Small intestine (tissue), 7 donors: ENCODE results near the gene PIEZO1. TPM values are rescaled to one million over a fixed set of nuclear protein-coding genes. Genes with fewer than 3 reads are reported as not detected.
A peak's percentile ranks its signal among the peaks of the same experiment; 100 is the strongest.
"Not testable (repeated sequence)": the region's sequence is repeated elsewhere in the genome, so short reads cannot be mapped to it uniquely, and the experiment has no call there.

ENCODE experiments used
- DNase-seq, 2 donors: peaks; one replicate each; pipeline versions ENCODE4 v3.0.0 to v3.0.0-alpha.2; 2013
- FAIRE-seq: peaks from 2 replicates; lab custom pipeline; 2012; peaks lifted over from hg19 to GRCh38; lab: Jason Lieb, UNC
- H3K27ac ChIP-seq, 3 donors: one replicate each; pipeline ENCODE4 v1.5.1; 2013; ENCODE audit warnings: low read length in 2 of 3, mild to moderate bottlenecking in 2 of 3, control low read depth in 1 of 3, inconsistent platforms in 1 of 3, low read depth in 1 of 3, moderate library complexity in 1 of 3
- H3K27me3 ChIP-seq, 3 donors: one replicate each; pipeline ENCODE4 v1.6.1; 2013; ENCODE audit warnings: low read length in 3 of 3, inconsistent platforms in 1 of 3; ENCODE audit not compliant: control insufficient read depth in 3 of 3, insufficient read depth in 3 of 3
- H3K36me3 ChIP-seq, 3 donors: one replicate each; pipeline ENCODE4 v1.6.1; 2013; ENCODE audit warnings: low read length in 3 of 3, inconsistent platforms in 1 of 3, low read depth in 1 of 3, mild to moderate bottlenecking in 1 of 3, moderate library complexity in 1 of 3; ENCODE audit not compliant: control insufficient read depth in 3 of 3, insufficient read depth in 2 of 3
- H3K4me1 ChIP-seq, 3 donors: one replicate each; pipeline ENCODE4 v1.6.1; 2013; ENCODE audit warnings: low read length in 2 of 3, inconsistent platforms in 1 of 3, low read depth in 1 of 3, mild to moderate bottlenecking in 1 of 3, moderate library complexity in 1 of 3; ENCODE audit not compliant: control insufficient read depth in 3 of 3, insufficient read depth in 2 of 3
- H3K4me3 ChIP-seq, 3 donors: one replicate each; pipeline ENCODE4 v1.5.1; 2013; ENCODE audit warnings: low read length in 3 of 3, control low read depth in 1 of 3, inconsistent platforms in 1 of 3, low read depth in 1 of 3, mild to moderate bottlenecking in 1 of 3, moderate library complexity in 1 of 3
- H3K9me3 ChIP-seq, 2 donors: one replicate each; pipeline ENCODE4 v1.6.1; 2013; ENCODE audit warnings: low read depth in 1 of 2, low read length in 1 of 2; ENCODE audit not compliant: control insufficient read depth in 2 of 2, insufficient read depth in 1 of 2
- WGBS, 3 donors: extraction: QIAGEN DNeasy Blood & Tissue Kit; methylation state at CpG; one replicate each; pipeline ENCODE4 v1.1.7; 2013; 5-methylcytosine and 5-hydroxymethylcytosine counted together
- polyA plus RNA-seq, 4 donors: library from polyadenylated mRNA; stranded (reverse) in 3 of 4; unstranded in 1 of 4; fragments of 200-250 nt in 3 of 4; fragments of 120-200 nt in 1 of 4; gene quantifications; one replicate each; pipeline versions ENCODE4 v1.2.1 to v1.2.3, GENCODE V29; 2013
- donor health status: healthy with polysubstance abuse.
- donor health status: control.
- donor health status: control.
- donor health status: Bipolar disorder and iron deficiency.
- donor health status: healthy.

PIEZO1 gene
- polyA plus RNA-seq, 4 donors, result 22.8 to 95.0 (median 57.7) TPM

DNA sequence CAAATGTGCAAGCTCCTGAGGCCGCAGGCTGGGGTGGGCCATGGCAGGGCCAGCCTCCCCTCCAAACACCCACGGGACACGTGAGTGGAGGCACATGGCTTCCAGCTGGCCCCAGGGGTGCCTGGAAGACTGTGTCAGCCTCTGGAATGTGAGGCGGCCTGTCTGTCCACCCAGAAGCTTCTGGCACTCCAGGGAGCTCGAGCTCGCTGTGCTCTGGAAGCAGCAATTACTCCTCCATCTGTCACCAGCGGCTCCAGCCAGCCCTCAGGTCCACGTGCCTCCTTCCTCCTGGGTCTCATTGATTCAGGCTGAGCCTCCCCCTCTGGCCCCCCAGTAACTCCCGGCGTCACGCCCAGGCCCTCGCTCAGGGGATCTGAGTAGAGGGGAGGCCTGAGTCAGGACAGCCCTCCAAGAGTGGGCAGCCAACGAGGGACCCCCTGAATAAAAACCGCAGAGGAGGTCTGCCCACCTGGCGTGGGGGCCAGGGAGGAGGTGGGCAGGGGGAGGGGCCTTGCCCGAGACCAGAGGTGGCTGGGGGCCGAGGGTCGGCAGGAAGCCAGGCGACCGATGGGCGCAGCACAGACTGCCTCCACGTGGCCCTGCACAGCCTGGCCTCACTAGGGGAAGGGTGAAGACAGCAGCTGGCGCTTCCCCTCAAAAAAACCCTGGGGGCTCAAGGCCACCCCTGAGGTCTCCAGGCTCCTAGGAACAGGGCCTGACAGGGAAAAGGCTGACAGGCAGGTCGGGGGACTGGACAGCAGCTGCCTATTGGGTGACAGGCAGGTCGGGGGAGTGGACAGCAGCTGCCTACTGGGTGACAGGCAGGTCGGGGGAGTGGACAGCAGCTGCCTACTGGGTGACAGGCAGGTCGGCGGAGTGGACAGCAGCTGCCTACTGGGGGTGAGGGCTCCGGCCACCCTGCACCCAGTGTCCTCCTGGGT is 11.9 kb downstream of the PIEZO1 start:
- no peak for DNase-seq
- peak overlapping the region in 1 of 3 donors; percentile 48 for H3K27ac ChIP-seq

DNA sequence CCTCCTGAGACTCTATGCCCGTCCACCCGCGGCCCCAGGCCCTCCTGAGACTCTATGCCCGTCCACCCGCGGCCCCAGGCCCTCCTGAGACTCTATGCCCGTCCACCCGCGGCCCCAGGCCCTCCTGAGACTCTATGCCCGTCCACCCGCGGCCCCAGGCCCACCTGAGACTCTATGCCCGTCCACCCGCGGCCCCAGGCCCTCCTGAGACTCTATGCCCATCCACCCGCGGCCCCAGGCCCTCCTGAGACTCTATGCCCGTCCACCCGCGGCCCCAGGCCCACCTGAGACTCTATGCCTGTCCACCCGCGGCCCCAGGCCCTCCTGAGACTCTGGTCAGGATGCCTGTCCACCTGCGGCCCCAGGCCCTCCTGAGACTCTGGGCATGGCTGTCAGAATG is 13.2 kb downstream of the PIEZO1 start:
- DNase-seq, H3K4me3 ChIP-seq, FAIRE-seq, H3K27me3 ChIP-seq, H3K27ac ChIP-seq, H3K9me3 ChIP-seq: not testable (repeated sequence)
- peaks cover 0 to 32% (median 0%) of the 10 kb centered on the region in 3 donors for H3K36me3 ChIP-seq
- 93 to 99% (median 96%) methylated on average over 11 to 17 of the region's 23 CpGs for WGBS, 3 donors
- H3K4me1 ChIP-seq, result peaks cover 5 to 62% (median 12%) of the 10 kb centered on the region in 3 donors

More for the DNA sequence above, 11.9 kb downstream of the PIEZO1 start:
- Histone ChIP-seq H3K36me3 (peaks cover 0 to 41% (median 0%) of the 10 kb centered on the region in 3 donors), H3K4me1 (peaks cover 5 to 58% (median 12%) of the 10 kb centered on the region in 3 donors), H3K9me3 (no peaks in the 10 kb centered on the region), H3K27me3 (no peaks in the 10 kb centered on the region), H3K4me3 (no peak overlapping the region)
- no peak for FAIRE-seq
- 58 to 79% (median 73%) methylated on average over 23 to 29 of the region's 29 CpGs for WGBS, 3 donors

DNA sequence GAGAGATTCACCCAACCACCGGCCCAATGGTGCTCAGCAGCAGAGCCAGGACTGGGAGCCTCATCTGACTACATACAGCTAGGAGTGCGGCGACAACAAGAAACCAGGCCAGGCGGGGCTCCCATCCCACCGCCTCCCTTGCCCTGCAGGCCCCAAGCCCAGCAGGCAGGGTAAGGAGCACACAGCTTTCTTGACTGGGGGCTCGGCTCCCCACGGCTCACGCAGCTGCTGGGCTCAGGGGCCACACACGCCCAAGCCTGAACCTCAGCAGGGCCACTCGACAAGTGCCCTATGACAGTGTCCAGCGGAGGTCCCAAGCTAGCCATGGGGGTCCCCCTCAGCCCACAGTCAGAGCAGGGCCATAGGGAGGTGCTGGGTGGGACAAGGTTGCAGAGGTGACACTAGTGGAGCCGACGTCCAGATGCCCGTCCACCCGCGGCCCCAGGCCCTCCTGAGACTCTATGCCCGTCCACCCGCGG is 13.7 kb downstream of the PIEZO1 start:
- Histone ChIP-seq H3K9me3 (no peaks in the 10 kb centered on the region), H3K4me3 (peak overlapping the region in 1 of 3 donors; percentile 39), H3K36me3 (peaks cover 0 to 30% (median 0%) of the 10 kb centered on the region in 3 donors), H3K27me3 (no peaks in the 10 kb centered on the region), H3K27ac (peak overlapping the region in 2 of 3 donors; percentile 59 to 86), H3K4me1 (peaks cover 5 to 62% (median 12%) of the 10 kb centered on the region in 3 donors)
- WGBS, 3 donors, result 71 to 84% (median 76%) methylated on average over 11 to 19 of the region's 19 CpGs
- FAIRE-seq (no peak), DNase-seq (no peak)

DNA sequence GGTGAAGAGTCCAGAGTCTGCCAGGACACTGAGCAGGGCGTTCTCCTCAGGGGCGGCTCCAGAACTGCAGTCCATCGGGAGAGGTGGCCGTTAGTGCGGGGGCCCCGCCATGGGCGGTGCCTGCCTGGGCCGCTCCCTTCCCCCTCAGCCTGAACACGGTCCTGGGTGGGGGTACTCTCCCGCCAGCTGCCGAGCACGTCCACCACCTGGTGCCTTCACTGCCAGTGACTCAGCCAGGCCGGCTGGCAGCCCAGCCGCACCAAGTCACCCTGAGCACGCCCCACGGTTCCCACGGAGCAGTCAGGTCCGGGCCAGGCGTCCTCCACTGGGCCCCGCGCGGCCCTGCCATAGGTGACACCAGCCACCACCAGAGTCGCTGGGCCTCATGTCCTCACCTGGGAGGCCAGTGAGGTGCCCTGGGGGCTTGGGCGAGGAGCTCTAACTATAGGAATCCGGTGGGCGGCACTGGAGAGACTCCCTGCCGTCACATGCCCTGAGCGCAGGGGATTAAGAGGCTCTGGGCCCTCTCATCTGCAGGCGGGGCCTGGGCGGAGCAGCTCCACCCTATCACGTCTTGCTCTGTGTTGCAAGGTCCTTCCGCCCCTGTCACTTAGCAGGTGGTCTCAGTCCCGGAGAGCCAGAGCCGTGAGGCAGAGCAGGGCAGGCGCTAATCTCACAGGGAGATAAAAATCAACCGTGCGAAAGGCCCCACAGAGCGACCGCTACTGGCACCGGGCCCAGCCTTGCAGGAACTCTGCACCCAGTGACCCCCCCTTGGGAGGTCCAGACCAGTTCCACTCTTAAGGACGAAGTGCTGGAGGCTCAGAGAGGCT is 14.3 kb downstream of the PIEZO1 start:
- H3K27ac ChIP-seq, result peak overlapping the region in 2 of 3 donors; percentile 59 to 86
- H3K9me3 ChIP-seq, result no peaks in the 10 kb centered on the region
- peaks cover 5 to 62% (median 12%) of the 10 kb centered on the region in 3 donors for H3K4me1 ChIP-seq
- no peaks in the 10 kb centered on the region for H3K27me3 ChIP-seq
- DNase-seq (peak; percentile 69 to 91), FAIRE-seq (no peak)
- peak overlapping the region in 2 of 3 donors; percentile 13 to 39 for H3K4me3 ChIP-seq
- 13 to 35% (median 23%) methylated on average over 36 to 41 of the region's 41 CpGs for WGBS, 3 donors
- peaks cover 0 to 32% (median 0%) of the 10 kb centered on the region in 3 donors for H3K36me3 ChIP-seq

DNA sequence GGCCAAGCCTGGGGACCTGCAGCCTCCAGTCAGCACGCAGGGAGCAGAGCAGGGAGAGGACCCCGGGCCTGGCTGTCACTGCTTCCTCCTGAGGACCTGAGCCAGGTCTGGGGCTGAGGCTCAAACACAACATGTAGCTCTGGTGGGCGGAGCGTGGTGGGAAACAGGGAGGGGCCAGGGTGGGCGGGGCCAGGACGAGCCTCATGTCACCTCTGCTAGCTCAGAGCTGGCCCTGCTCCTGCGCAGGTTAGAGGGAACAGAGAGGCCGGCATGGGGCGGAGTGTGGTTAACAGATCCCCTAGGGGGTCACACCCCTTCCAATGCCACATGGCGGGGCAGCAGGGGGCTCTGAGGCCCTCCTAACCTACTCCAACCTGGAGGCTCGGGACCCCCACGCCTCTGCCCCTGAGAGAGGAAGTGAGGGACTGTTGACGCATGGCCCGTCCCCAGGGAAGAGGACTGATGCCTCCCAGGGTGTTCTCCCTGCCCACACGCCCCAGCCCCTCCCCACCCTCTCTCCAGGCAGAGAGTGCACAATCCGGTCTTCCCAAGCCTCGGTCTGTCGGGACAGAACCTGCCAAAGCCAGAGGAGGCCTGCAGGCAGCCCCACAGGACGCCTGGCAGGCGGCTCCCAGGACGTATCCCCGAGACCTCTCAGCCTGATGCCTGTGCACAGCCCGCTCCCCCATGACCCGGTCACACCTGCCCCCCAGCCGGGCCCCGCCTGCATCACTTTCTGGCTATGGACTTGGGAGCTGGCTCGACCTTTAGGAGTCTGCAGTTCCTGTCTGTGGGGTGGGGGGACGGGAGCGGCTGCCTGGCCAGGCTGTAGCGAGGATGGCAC is 15.2 kb downstream of the PIEZO1 start:
- Histone ChIP-seq H3K36me3 (peaks cover 0 to 33% (median 0%) of the 10 kb centered on the region in 3 donors), H3K4me3 (peak overlapping the region in 1 of 3 donors; percentile 39), H3K27ac (peak overlapping the region in 2 of 3 donors; percentile 59 to 86), H3K9me3 (no peaks in the 10 kb centered on the region), H3K4me1 (peaks cover 5 to 62% (median 12%) of the 10 kb centered on the region in 3 donors), H3K27me3 (no peaks in the 10 kb centered on the region)
- DNase-seq (peak; percentile 48 to 86), FAIRE-seq (no peak)
- WGBS, 3 donors, result 36 to 62% (median 39%) methylated on average over 26 to 30 of the region's 30 CpGs

DNA sequence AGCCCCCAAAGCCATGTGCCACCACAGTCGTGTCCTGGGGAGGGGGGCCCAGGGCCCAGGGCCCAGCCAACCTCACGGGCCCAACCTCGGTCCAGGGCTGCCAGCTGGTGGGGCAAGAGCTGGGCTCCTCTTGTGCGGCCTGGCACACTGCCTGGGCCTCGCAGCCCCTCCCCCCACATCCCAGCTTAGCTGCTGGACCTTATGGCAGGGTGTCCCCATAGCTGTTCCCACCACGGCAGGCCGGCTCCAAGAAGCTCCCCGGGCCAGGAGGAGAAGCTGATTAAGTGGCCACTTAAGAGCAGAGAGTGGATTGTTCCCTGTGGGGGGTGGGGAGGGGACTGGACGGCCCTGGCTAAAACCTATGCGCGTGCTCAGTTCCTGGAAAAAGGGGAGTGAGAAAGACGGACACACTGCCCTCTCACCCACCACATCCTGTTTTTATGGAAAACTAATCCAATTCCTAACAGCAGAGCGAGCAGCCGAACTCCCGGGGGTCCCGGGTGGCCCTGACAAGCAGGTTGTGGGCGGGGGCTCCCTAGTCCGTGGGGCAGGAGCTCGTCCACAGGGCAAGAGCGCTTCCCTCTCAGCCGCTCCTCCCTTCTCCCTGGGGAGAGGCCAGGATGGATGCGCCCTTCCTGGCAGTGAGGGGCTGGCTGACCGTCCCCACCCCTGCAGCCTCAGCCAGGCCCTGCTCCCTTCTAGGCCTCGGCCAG is 16.8 kb downstream of the PIEZO1 start:
- DNase-seq (no peak), FAIRE-seq (no peak)
- Histone ChIP-seq H3K4me1 (peaks cover 5 to 54% (median 12%) of the 10 kb centered on the region in 3 donors), H3K4me3 (no peak overlapping the region), H3K9me3 (no peaks in the 10 kb centered on the region), H3K27ac (no peak overlapping the region), H3K36me3 (peaks cover 0 to 38% (median 0%) of the 10 kb centered on the region in 3 donors), H3K27me3 (no peaks in the 10 kb centered on the region)
- 56 to 86% (median 74%) methylated on average over 22 to 24 of the region's 24 CpGs for WGBS, 3 donors

DNA sequence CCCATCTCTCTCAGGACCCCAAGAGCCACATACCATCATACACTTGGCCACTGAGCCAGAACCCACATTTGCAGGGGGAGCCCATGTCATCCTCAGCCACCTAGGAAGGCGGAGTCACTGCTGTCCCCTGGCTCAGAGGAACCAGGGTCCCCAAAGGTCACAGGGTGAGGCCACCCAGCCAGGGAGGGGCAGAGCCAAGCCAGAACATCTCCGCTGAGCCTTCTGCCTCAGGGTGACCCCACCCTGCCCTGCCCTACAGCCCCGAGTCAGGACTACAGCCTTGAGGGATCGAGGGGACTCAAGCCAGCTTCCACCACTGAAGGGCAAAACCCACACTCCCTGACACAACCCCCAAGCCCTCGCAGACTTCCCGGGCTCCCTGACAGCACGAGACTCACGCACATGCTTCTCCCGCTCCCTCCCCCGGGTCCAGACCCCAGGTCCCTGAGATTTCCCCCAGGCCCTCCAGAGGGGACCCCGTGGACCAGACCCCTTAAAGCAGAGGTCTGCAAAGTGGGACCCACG is 17.4 kb downstream of the PIEZO1 start:
- 72 to 86% (median 81%) methylated on average over 12 of the region's 12 CpGs for WGBS, 3 donors

More for the DNA sequence above, 17.4 kb downstream of the PIEZO1 start:
- no peak for FAIRE-seq
- H3K4me3 ChIP-seq, result no peak overlapping the region
- H3K27ac ChIP-seq, result no peak overlapping the region
- peaks cover 0 to 44% (median 0%) of the 10 kb centered on the region in 3 donors for H3K36me3 ChIP-seq
- H3K9me3 ChIP-seq, result no peaks in the 10 kb centered on the region
- H3K4me1 ChIP-seq, result peaks cover 5 to 48% (median 12%) of the 10 kb centered on the region in 3 donors
- no peaks in the 10 kb centered on the region for H3K27me3 ChIP-seq
- DNase-seq, result no peak
